COLO829 (cell line): ENCODE results near the gene MMGT1.
"Not testable (repeated sequence)": the region's sequence is repeated elsewhere in the genome, so short reads cannot be mapped to it uniquely, and the experiment has no call there.

ENCODE experiments used
- DNase-seq: peaks from one replicate; pipeline ENCODE4 v3.0.0; 2012; ENCODE audit warnings: low spot score

Gene MMGT1

DNA sequence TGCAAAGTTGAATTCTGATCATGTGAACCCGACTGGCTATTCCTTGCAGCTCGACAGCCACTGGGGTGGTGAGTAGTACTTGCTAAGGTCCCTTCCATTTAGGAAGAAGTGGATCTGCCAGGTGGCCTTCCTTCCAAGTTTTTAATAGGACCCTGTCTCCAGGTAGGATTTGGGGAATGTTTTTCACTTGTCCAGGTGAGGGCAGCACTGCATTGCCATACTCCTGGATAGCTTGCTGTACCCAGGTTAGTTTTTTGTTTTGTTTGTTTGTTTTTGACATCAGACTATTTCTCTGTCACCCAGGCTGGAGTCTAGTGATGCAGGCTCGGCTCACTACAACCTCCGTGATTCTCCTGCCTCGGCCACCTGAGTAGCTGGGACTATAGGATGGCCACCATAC lies 50.4 kb downstream of the MMGT1 start:
- no peak for DNase-seq

DNA sequence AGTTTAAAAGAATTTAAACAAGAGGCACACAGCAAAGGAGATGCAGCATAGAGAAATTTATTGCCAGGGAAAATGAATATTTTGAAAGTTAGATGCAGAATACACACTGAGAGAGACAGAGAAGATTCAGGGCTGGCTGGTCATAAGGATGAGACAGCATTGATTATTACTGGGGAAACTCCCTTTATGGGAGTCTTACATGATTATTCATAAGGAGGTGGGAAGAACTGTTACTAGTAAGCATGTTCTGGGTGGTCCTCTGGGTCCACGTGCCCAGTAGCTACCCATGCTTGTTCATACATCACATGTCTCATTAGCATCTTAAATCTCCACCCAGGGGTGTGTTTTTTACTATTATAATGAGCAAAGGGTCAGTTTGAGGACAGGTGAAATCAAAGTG lies 53.3 kb downstream of the MMGT1 start:
- DNase-seq, result not testable (repeated sequence)

DNA sequence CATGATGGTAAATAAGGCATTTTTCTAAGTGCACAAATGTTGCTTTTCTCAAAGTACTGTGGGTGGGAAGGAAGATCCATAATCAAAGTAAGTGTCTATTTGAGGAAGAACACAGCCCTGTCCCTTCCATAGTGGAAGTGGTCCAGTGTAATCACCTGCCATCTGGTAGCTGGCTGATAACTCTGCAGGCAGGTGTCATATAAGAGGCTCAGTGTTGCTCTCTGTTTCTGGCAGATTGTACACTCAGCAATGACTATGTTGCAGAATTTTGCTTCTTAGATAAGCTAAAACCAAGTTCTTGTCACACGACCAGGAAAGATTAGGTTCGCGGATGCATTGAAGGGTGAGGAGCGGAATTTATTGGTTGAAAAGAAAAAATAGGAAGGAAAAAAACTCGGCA lies 59.4 kb downstream of the MMGT1 start:
- no peak for DNase-seq
